Lung (tissue), 12 donors: ENCODE measurements around the gene COL15A1. TPM values are rescaled to one million over a fixed set of nuclear protein-coding genes. Genes with fewer than 3 reads are reported as not detected.

ENCODE experiments used
- ATAC-seq: fragments of 200-7000 bp; cut with Tn5 transposase; one replicate; pipeline ENCODE4 v1.9.1; 2020; ENCODE audit warnings: moderate number of reproducible peaks; ENCODE audit not compliant: insufficient read depth, low FRiP score
- DNase-seq, 3 donors: peaks; one replicate each; pipeline ENCODE4 v3.0.0-alpha.2; 2013 to 2017
- H3K27ac ChIP-seq, 2 donors: one replicate each; pipeline ENCODE4 v1.5.1; 2013; ENCODE audit warnings: mild to moderate bottlenecking in 2 of 2, moderate library complexity in 2 of 2, control low read depth in 1 of 2, inconsistent platforms in 1 of 2, low read depth in 1 of 2, low read length in 1 of 2
- H3K27me3 ChIP-seq, 3 donors: one replicate each; pipeline ENCODE4 v1.5.1; 2013; ENCODE audit warnings: low read length in 2 of 3; ENCODE audit not compliant: control insufficient read depth in 3 of 3, insufficient read depth in 3 of 3
- H3K36me3 ChIP-seq, 4 donors: one replicate each; pipeline ENCODE4 v1.5.1; 2013; ENCODE audit warnings: low read length in 4 of 4, mild to moderate bottlenecking in 1 of 4, moderate library complexity in 1 of 4; ENCODE audit not compliant: control insufficient read depth in 4 of 4, insufficient read depth in 4 of 4
- H3K4me1 ChIP-seq, 5 donors: one replicate each; pipeline ENCODE4 v1.5.1; 2013; ENCODE audit warnings: low read length in 5 of 5, mild to moderate bottlenecking in 2 of 5, moderate library complexity in 1 of 5; ENCODE audit not compliant: control insufficient read depth in 5 of 5, insufficient read depth in 5 of 5
- H3K4me3 ChIP-seq: one replicate; pipeline ENCODE4 v1.5.1; 2013; ENCODE audit warnings: mild to moderate bottlenecking, control low read depth, moderate library complexity
- H3K9ac ChIP-seq, 2 donors: one replicate each; pipeline ENCODE4 v1.5.1; 2013; ENCODE audit warnings: low read length in 2 of 2, control low read depth in 1 of 2; ENCODE audit not compliant: insufficient read depth in 1 of 2
- H3K9me3 ChIP-seq, 4 donors: one replicate each; pipeline ENCODE4 v1.5.1; 2013; ENCODE audit warnings: low read length in 3 of 4, mild to moderate bottlenecking in 1 of 4, moderate library complexity in 1 of 4; ENCODE audit not compliant: control insufficient read depth in 4 of 4, insufficient read depth in 3 of 4
- CTCF ChIP-seq: IDR thresholded peaks from 2 replicates; pipeline ENCODE4 v1.5.1; 2012; ENCODE audit warnings: mild to moderate bottlenecking; ENCODE audit errors: control extremely low read depth, extremely low read depth
- WGBS, 2 donors: extraction: QIAGEN DNeasy Blood & Tissue Kit; methylation state at CpG; one replicate each; pipeline ENCODE4 v1.1.7; 2013; 5-methylcytosine and 5-hydroxymethylcytosine counted together
- polyA plus RNA-seq, 2 donors: library from polyadenylated mRNA; stranded (reverse); fragments of 200-250 nt; gene quantifications; one replicate each; pipeline ENCODE4 v1.2.1, GENCODE V29; 2013
- total RNA-seq, 2 donors: library from RNA; depleted of rRNA in 1 of 2; stranded (reverse); fragments of >200 nt in 1 of 2; gene quantifications; one replicate each; pipeline ENCODE4 v1.2.1, GENCODE V29; 2014 to 2021
- donor health status: control.
- donor health status: control.
- donor health status: Bipolar disorder and iron deficiency.
- donor health status: healthy.
- donor health status: DM: yes; HTN: yes; CAD: no.

Gene COL15A1
- total and polyA plus RNA-seq, 4 donors = 2.9 to 40.5 (median 8.5) TPM

DNA sequence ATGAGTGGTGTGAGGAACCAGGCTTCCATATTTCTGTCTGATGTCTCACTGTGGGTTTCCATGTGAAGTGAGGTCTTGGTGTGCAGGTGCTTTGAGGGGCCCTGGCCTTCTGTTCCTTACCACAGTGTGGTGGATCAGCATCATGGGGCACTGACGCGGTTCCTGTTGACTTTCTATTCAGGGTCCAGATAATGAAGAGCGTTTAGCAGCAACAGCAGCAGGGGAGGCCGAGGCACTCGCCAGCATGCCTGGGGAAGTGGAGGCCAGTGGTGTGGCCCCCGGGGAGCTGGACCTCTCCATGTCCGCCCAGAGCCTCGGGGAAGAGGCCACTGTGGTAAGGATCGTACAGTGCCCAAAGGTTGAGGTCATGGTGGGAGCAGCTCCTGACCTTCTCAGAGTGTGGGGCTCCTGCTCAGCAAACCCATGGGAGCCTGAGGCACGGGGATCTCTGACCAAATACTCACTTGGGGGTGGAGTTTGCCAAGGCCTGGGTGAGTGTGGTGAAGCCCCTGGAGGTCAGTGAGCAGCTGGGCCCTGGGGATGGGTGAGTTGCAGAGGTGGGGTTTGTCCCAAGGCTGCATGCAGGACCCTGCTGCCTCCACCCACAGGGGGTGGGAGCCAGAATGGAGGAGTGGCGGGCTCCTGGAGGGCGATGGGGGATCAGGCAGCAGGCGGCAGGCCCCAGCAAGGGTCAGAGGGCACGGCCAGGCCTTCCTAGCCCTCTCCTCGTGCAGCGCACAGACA lies 61.2 kb downstream of the COL15A1 start:
- Histone ChIP-seq H3K4me1 (no peaks in the 10 kb centered on the region), H3K4me3 (no peak overlapping the region), H3K36me3 (no peaks in the 10 kb centered on the region), H3K9ac (no peak overlapping the region), H3K9me3 (no peaks in the 10 kb centered on the region), H3K27ac (no peak overlapping the region), H3K27me3 (no peaks in the 10 kb centered on the region)
- ATAC-seq (no peak), DNase-seq (no peak)
- 94 to 96% methylated on average over 16 of the region's 16 CpGs for WGBS, 2 donors
- no peak for TF ChIP-seq CTCF

DNA sequence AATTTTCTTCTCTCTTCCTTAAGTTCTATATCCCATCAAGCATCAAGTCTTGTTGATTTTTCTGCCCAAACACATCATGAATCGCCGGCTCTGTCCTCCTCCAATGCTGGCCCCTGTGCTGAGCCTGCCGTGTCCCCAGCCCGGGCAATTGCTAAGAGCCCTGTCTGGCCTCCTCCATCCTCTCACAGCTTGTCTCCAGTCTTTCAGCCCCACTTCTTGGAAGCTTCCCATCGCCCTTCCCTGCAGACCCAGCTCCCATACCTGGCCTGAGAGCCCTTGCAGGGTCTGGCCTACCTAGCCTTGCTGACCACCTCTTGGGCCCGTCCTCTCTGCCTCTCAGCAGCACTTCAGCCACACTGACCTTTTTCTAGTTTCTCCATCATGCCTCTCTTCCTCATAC lies 61.9 kb downstream of the COL15A1 start:
- Histone ChIP-seq H3K36me3 (no peaks in the 10 kb centered on the region), H3K27ac (no peak overlapping the region), H3K4me3 (no peak overlapping the region), H3K9ac (no peak overlapping the region), H3K9me3 (peaks cover 0 to 7% (median 0%) of the 10 kb centered on the region in 4 donors), H3K27me3 (no peaks in the 10 kb centered on the region), H3K4me1 (no peaks in the 10 kb centered on the region)
- DNase-seq = no peak
- no peak for TF ChIP-seq CTCF
- ATAC-seq = no peak
- 93 to 95% methylated on average over 6 of the region's 6 CpGs for WGBS, 2 donors

- no peak for TF ChIP-seq CTCF
- DNase-seq (no peak), ATAC-seq (no peak)
- Histone ChIP-seq H3K9ac (no peak overlapping the region), H3K9me3 (peaks cover 0 to 7% (median 0%) of the 10 kb centered on the region in 4 donors), H3K4me3 (no peak overlapping the region), H3K36me3 (no peaks in the 10 kb centered on the region), H3K27me3 (no peaks in the 10 kb centered on the region), H3K4me1 (no peaks in the 10 kb centered on the region), H3K27ac (no peak overlapping the region)
- WGBS, 2 donors = 92 to 95% methylated on average over 1 of the region's 1 CpG
Observed at GRCh38 chr9:99006511-99006910, 62.8 kb downstream of the COL15A1 start.

GRCh38 chr9:99006979-99007378 lies 63.3 kb downstream of the COL15A1 start:
- H3K36me3 ChIP-seq = no peaks in the 10 kb centered on the region
- H3K9ac ChIP-seq = no peak overlapping the region
- peaks cover 0 to 7% (median 0%) of the 10 kb centered on the region in 4 donors for H3K9me3 ChIP-seq
- H3K4me1 ChIP-seq = no peaks in the 10 kb centered on the region
- 78 to 90% methylated on average over 2 of the region's 2 CpGs for WGBS, 2 donors
- no peak for TF ChIP-seq CTCF
- no peak overlapping the region for H3K4me3 ChIP-seq
- H3K27me3 ChIP-seq = no peaks in the 10 kb centered on the region
- ATAC-seq (no peak), DNase-seq (no peak)
- no peak overlapping the region for H3K27ac ChIP-seq
